Measurements from ENCODE around the gene FRAS1. TPM values are rescaled to one million over a fixed set of nuclear protein-coding genes. Genes with fewer than 3 reads are reported as not detected.
"Not testable (repeated sequence)": the region's sequence is repeated elsewhere in the genome, so short reads cannot be mapped to it uniquely, and the experiment has no call there.

FRAS1 gene
- total RNA-seq, 1 donor from 2014 or later: not detected

- Mint-ChIP-seq H3K36me3 (ENCODE audit: low read depth) (no peaks in the 10 kb centered on the region), H3K27me3 (peaks cover 4% of the 10 kb centered on the region), H3K4me1 (no peaks in the 10 kb centered on the region), H3K4me3 (no peak overlapping the region), H3K27ac (no peak overlapping the region), H3K9me3 (no peaks in the 10 kb centered on the region)
- no peak for DNase-seq
- intact Hi-C loops (cut with micrococcal nuclease): no loop called here
Observed at GRCh38 chr4:78242071-78242470, 184.9 kb downstream of the FRAS1 start.

GRCh38 chr4:78244705-78245485, 187.8 kb downstream of the FRAS1 start:
- no peaks in the 10 kb centered on the region for H3K36me3 Mint-ChIP-seq (ENCODE audit: low read depth)
- DNase-seq: no peak
- H3K9me3 Mint-ChIP-seq: no peaks in the 10 kb centered on the region
- H3K4me1 Mint-ChIP-seq: no peaks in the 10 kb centered on the region
- intact Hi-C loops (cut with micrococcal nuclease): no loop called here
- peaks cover 5% of the 10 kb centered on the region for H3K27me3 Mint-ChIP-seq
- H3K27ac Mint-ChIP-seq: no peak overlapping the region
- no peak overlapping the region for H3K4me3 Mint-ChIP-seq

- Mint-ChIP-seq H3K27ac (no peak overlapping the region), H3K4me3 (no peak overlapping the region), H3K4me1 (no peaks in the 10 kb centered on the region), H3K27me3 (peaks cover 5% of the 10 kb centered on the region), H3K36me3 (ENCODE audit: low read depth) (no peaks in the 10 kb centered on the region), H3K9me3 (no peaks in the 10 kb centered on the region)
- intact Hi-C loops (cut with micrococcal nuclease): no loop called here
- DNase-seq: no peak
Observed at GRCh38 chr4:78247536-78248285, 190.6 kb downstream of the FRAS1 start.

- Mint-ChIP-seq H3K27ac (no peak overlapping the region), H3K27me3 (peaks cover 2% of the 10 kb centered on the region)
Observed at GRCh38 chr4:78250500-78250899, 193.4 kb downstream of the FRAS1 start.

GRCh38 chr4:78252773-78253172, 195.7 kb downstream of the FRAS1 start:
- H3K27me3 Mint-ChIP-seq; H3K27ac Mint-ChIP-seq; intact Hi-C loops (cut with micrococcal nuclease); H3K4me1 Mint-ChIP-seq; H3K9me3 Mint-ChIP-seq; DNase-seq; H3K4me3 Mint-ChIP-seq; H3K36me3 Mint-ChIP-seq (ENCODE audit: low read depth): not testable (repeated sequence)

More at GRCh38 chr4:78250500-78250899, 193.4 kb downstream of the FRAS1 start:
- no peaks in the 10 kb centered on the region for H3K36me3 Mint-ChIP-seq (ENCODE audit: low read depth)
- H3K4me1 Mint-ChIP-seq: no peaks in the 10 kb centered on the region
- intact Hi-C loops (cut with micrococcal nuclease): no loop called here
- DNase-seq: no peak
- H3K4me3 Mint-ChIP-seq: no peak overlapping the region
- peaks cover 5% of the 10 kb centered on the region for H3K9me3 Mint-ChIP-seq

GRCh38 chr4:78254893-78255292, 197.8 kb downstream of the FRAS1 start:
- H3K4me1 Mint-ChIP-seq: no peaks in the 10 kb centered on the region
- no peak overlapping the region for H3K27ac Mint-ChIP-seq
- no peak for DNase-seq
- no peaks in the 10 kb centered on the region for H3K27me3 Mint-ChIP-seq
- peaks cover 5% of the 10 kb centered on the region for H3K9me3 Mint-ChIP-seq
- H3K36me3 Mint-ChIP-seq (ENCODE audit: low read depth): no peaks in the 10 kb centered on the region
- intact Hi-C loops (cut with micrococcal nuclease): no loop called here
- H3K4me3 Mint-ChIP-seq: no peak overlapping the region

GRCh38 chr4:78265006-78265405, 207.9 kb downstream of the FRAS1 start:
- no peaks in the 10 kb centered on the region for H3K36me3 Mint-ChIP-seq (ENCODE audit: low read depth)

GRCh38 chr4:78267790-78268189, 210.7 kb downstream of the FRAS1 start:
- no peak overlapping the region for H3K27ac Mint-ChIP-seq
- no peaks in the 10 kb centered on the region for H3K36me3 Mint-ChIP-seq (ENCODE audit: low read depth)
- H3K4me3 Mint-ChIP-seq: no peak overlapping the region
- DNase-seq: no peak
- intact Hi-C loops (cut with micrococcal nuclease): no loop called here
- H3K4me1 Mint-ChIP-seq: no peaks in the 10 kb centered on the region
- peaks cover under 1% of the 10 kb centered on the region for H3K9me3 Mint-ChIP-seq
- H3K27me3 Mint-ChIP-seq: no peaks in the 10 kb centered on the region

More at GRCh38 chr4:78265006-78265405, 207.9 kb downstream of the FRAS1 start:
- Mint-ChIP-seq H3K4me3 (no peak overlapping the region), H3K9me3 (no peaks in the 10 kb centered on the region), H3K27me3 (peaks cover 4% of the 10 kb centered on the region), H3K27ac (no peak overlapping the region), H3K4me1 (no peaks in the 10 kb centered on the region)
- intact Hi-C loops (cut with micrococcal nuclease): no loop called here
- no peak for DNase-seq

- no peak overlapping the region for H3K4me3 Mint-ChIP-seq
- no peaks in the 10 kb centered on the region for H3K4me1 Mint-ChIP-seq
- intact Hi-C loops (cut with micrococcal nuclease): no loop called here
- no peaks in the 10 kb centered on the region for H3K27me3 Mint-ChIP-seq
- no peak for DNase-seq
- H3K36me3 Mint-ChIP-seq (ENCODE audit: low read depth): no peaks in the 10 kb centered on the region
- no peak overlapping the region for H3K27ac Mint-ChIP-seq
- peaks cover 3% of the 10 kb centered on the region for H3K9me3 Mint-ChIP-seq
Observed at GRCh38 chr4:78268597-78268996, 211.5 kb downstream of the FRAS1 start.

GRCh38 chr4:78275450-78275849, 218.3 kb downstream of the FRAS1 start:
- H3K36me3 Mint-ChIP-seq (ENCODE audit: low read depth); H3K9me3 Mint-ChIP-seq; H3K4me1 Mint-ChIP-seq; H3K27me3 Mint-ChIP-seq; H3K4me3 Mint-ChIP-seq; DNase-seq; intact Hi-C loops (cut with micrococcal nuclease); H3K27ac Mint-ChIP-seq: not testable (repeated sequence)

GRCh38 chr4:78286281-78286680, 229.2 kb downstream of the FRAS1 start:
- Mint-ChIP-seq H3K9me3 (no peaks in the 10 kb centered on the region), H3K36me3 (ENCODE audit: low read depth) (no peaks in the 10 kb centered on the region), H3K4me3 (no peak overlapping the region), H3K27me3 (peaks cover 14% of the 10 kb centered on the region), H3K4me1 (no peaks in the 10 kb centered on the region), H3K27ac (no peak overlapping the region)
- intact Hi-C loops (cut with micrococcal nuclease): no loop called here
- DNase-seq: no peak

GRCh38 chr4:78288327-78288726, 231.2 kb downstream of the FRAS1 start:
- Mint-ChIP-seq H3K9me3 (no peaks in the 10 kb centered on the region), H3K27ac (no peak overlapping the region), H3K4me1 (no peaks in the 10 kb centered on the region), H3K27me3 (peaks cover 6% of the 10 kb centered on the region), H3K36me3 (ENCODE audit: low read depth) (no peaks in the 10 kb centered on the region), H3K4me3 (no peak overlapping the region)
- intact Hi-C loops (cut with micrococcal nuclease): no loop called here
- DNase-seq: no peak

GRCh38 chr4:78291277-78291676, 234.2 kb downstream of the FRAS1 start:
- intact Hi-C loops (cut with micrococcal nuclease): no loop called here
- no peak overlapping the region for H3K27ac Mint-ChIP-seq
- H3K36me3 Mint-ChIP-seq (ENCODE audit: low read depth): no peaks in the 10 kb centered on the region
- H3K4me1 Mint-ChIP-seq: no peaks in the 10 kb centered on the region
- H3K4me3 Mint-ChIP-seq: no peak overlapping the region
- DNase-seq: no peak
- H3K27me3 Mint-ChIP-seq: peaks cover 6% of the 10 kb centered on the region
- H3K9me3 Mint-ChIP-seq: no peaks in the 10 kb centered on the region

- Mint-ChIP-seq H3K9me3 (no peaks in the 10 kb centered on the region), H3K4me1 (peaks cover 5% of the 10 kb centered on the region), H3K27ac (no peak overlapping the region), H3K27me3 (peaks cover 9% of the 10 kb centered on the region), H3K4me3 (no peak overlapping the region), H3K36me3 (ENCODE audit: low read depth) (no peaks in the 10 kb centered on the region)
- intact Hi-C loops (cut with micrococcal nuclease): no loop called here
- DNase-seq: no peak
Observed at GRCh38 chr4:78292341-78292740, 235.2 kb downstream of the FRAS1 start.
